ENCODE measurements around the gene TTBK2.

Gene TTBK2

DNA sequence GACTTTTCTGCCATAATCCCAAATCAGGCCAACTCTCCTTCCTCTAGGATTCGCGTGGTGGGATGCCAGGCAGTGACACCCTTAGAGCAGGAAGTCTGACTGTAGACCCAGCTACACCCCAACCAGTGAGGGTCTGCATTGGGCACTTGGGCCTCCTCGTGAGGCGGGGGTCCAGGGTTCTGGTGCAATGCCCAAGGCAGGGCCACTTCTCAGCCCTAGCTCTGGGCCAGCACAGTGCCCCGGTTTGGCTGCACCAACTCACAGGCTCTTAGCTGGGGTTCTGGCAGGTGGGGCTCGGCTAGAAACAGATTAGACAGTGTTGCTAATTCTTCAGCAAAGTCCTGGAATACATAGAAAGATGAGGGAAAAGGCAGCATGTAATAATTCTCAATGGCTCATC, 196.3 kb downstream of the TTBK2 start:
- no peak for DNase-seq

DNA sequence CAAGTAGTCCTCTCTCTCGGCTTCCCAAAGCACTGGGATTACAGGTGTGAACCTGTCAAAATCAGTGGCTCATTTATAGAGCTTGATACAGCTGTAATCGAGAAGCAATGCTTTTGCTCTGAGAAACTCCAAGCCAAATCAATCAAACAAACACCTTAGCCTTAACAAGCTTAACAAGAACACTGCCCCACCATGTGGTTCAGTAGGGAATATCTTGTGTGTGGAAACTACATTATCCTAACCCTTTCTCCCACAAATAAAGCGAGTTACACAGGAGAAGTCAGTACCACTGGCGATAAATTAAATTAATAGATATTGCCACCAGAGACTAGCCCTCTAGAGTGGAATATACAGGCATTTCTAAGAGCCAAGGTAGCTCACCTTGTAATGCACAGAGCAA, 197.5 kb downstream of the TTBK2 start:
- peak; percentile 8 for DNase-seq

DNA sequence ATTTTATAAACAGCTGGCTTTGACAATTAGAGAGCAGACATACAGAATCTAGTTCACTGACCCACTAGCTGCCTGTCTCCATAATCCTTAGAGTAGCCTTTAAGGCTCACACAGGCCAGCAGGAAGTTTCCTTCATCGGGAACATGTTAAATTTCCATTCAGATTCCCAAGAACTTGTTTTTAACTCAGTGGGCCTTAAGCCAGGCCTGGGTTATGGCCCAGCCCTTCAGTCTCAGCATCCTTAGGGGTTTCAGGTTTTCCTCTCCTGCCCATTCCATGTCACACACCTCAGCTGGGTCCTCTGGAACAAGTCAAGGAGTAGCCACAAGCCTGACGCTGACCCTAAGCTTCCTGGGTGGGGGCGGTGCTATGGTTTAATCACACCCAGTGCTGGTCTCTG, 198.7 kb downstream of the TTBK2 start:
- no peak for DNase-seq

DNA sequence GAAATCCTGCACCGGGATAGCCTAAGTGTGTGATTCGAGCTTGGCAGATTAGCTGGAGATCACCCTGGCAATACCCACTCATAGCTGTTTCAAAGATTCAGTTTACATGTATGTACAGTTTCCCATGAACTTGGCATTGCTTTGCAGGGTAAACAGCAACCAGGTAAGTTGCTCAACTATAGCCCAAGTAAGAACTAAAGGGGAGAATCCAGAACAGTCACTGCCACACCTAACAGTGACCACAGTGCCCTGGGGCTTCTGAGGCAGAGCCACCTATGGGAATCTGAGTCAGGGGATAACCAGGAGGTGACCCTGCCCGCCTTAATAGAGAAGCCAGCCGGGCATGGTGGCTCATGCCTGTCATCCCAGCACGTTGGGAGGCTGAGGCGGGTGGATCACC, 199.6 kb downstream of the TTBK2 start:
- no peak for DNase-seq

DNA sequence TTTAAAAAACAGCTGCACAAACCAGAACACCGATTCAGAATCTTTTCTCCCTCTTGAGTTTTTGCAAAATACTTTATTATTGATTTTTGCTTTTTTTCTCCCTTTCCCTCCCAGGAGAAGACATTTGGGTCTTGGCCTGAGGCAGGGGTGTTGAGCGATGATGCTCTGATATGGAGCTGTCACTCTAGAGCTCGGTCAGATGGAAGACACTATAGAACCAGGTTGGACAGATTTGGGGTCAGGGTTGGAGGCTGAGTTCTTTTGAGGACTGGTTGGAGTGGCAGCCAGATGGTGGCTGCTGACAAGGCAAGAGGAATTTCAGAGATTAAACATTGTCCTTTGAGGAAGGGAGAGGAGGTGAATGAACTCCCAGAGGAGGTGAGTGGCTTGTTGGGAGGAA, 200.5 kb downstream of the TTBK2 start:
- no peak for DNase-seq

DNA sequence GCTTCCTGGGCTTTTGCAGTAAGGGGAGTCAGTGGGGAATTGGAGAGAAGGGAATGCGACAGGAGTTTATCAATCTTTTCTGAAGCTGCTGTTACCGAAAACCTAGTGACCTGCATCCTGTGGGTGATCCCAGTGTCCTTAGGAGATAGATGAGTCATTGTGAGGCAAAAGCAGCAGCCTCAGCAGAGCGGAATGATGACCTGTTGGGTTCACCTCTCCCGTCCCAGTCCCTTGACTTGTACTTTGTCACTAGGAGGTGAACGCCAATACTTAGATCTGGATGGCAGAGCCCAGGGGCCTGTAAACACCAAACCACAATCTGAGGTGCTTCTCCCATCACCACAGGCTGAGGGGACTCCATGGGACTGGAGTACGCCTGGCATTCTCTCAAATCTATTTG, 201.5 kb downstream of the TTBK2 start:
- DNase-seq: no peak

DNA sequence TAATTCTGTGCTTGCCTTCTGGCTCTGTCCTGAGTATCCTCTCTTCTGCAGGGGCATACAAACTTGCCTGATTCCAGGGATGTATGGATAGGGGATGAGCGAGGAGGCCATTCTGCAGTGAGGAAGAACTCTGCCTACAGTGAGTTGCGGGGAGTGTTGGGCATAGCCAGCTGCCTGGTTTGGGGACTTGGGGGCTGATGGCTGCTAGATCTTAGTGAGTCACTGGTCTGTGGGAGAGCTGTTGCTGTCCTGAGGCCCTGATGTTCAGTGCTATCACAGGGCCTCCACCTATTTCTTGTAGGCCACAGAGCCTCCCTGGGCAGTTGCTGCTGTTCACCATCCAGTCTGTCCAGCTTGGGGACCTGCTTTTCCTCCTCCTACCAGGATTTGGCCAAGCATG, 204.0 kb downstream of the TTBK2 start:
- DNase-seq: no peak

DNA sequence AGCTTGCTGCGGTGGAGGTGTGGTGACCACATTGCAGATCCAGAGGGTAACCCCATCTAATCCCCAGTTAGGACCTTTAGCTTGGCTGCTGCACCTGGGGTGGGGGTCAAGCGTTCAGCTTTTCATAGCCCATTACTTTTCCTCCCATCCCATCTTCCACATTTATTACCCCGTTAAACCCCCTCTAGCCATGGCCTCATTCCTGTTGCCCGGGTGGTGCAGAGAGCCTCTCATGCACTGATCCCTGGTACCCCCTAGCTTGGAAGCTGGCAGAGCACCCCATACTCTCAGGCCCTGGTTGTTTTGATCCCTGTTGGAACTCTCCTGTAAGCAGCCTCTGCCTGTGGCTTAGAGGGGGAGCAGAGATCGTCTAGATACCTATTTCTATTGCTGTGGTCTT, 204.5 kb downstream of the TTBK2 start:
- DNase-seq: no peak

DNA sequence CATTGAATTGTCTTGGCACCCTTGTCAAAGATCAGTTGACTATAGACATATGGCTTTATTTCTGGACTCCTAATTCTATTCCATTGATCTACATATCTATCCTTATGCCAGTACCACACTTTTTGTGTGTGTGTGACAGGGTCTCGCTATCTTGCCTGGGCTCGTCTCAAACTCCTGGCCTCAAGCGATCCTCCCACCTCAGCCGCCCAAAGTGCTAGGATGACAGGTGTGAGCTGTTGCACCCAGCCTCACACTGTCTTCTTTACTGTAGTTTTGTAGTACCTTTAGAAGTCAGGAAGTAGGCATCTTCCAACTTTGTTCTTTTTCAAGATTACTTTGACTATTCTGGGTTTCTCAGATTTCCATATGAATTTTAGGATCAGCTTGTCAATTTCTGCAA, 208.0 kb downstream of the TTBK2 start:
- DNase-seq: no peak

DNA sequence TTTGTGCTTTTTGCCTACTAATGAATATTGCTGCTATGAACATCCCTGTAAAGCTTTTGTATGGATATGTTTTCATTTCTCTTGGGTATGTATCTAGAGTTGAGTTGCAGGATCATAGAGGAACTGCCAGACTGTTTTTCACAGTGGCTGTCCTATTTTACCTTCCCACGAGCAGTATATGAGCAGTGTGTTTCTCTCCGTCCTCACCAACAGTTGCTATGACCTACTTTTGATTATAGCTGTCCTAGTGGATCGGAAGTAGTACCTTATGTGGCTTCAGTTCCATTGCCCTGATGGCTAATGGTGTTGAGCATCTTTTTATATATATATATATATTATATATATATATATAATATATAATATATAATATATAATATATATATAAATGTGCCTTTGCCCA, 208.8 kb downstream of the TTBK2 start:
- no peak for DNase-seq

DNA sequence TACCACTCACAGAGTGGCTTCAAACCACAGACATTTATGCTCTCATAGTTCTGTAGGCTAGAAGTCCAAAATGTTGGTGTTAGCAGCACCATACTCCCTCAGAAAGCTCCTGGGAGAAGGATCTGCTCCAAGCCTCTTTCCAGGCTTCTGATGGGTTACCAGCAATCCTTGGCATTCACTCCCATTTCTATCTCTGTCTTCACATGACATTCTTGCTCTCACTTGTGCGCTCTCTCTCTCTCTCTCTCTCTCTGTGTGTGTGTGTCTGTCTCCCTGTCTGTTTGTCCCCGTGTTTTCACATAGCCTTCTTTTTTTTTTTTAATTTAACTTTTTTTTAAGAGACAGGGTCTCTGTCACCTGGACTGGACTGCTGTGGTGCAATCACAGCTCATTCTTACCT, 209.9 kb downstream of the TTBK2 start:
- no peak for DNase-seq

DNA sequence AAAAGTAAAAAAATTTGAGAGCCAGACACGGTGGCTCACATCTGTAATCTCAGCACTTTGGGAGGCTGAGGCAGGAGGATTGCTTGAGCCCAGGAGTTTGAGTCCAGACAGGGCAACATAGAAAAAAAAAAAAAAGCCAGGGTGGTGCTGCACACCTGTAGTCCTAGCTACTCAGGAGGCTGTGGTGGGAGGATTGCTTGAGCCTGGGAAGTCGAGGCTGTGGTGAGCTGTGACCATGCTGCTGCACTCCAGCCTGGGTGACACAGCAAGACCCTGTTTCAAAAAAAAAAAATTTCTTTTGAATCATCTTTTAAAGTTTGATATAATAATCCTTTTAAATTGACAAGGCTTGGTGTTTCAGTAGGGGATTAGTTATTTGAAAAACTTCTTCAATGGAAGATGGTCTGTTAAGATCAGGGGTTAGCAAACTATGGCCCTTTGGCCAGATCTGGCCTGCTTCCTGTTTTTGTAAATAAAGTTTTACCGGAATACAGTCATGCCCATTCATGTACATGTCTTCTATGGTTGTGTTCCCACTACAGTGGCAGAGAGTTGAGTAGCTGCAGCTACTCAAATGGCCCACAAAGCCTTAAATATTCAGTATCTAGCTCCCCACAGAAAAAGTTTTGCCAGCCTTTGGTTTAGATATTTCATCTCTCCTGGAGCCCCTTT, 212.6 kb downstream of the TTBK2 start:
- no peak for DNase-seq

DNA sequence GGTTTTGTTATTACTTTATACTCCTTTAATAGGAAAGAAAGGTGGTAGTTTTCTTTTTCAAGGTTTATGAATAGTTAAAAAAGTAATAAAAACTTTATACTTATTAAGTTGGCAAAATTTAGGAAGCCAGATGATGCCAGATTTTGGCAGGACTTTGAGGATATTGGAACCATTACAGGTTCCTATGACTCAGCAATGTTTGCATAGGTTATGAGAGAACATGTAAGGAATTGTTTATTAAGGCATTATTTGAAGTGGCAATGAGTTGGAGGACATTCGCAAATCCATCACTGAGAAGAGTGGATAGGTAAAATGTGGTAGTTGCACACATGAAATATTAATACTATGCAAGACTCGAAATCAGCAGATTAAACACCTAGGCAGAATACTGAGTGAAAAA, 213.5 kb downstream of the TTBK2 start:
- peak; percentile 84 for DNase-seq

DNA sequence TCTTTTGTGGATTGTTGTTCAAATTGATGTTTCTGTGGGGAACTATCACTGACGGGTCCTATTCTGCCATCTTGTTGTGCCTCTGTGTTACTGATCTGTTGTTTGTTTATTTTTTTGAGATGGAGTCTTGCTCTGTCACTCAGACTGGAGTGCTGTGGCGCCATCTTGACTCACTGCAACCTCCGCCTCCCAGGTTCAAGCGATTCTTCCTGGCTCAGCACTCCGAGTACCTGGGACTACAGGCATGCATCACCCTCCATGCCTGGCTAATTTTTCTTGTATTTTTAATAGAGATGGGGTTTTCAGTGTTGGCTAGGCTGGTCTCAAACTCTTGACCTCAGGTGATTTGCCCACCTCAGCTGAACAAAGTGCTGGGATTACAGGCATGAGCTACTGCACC, 215.2 kb downstream of the TTBK2 start:
- no peak for DNase-seq

DNA sequence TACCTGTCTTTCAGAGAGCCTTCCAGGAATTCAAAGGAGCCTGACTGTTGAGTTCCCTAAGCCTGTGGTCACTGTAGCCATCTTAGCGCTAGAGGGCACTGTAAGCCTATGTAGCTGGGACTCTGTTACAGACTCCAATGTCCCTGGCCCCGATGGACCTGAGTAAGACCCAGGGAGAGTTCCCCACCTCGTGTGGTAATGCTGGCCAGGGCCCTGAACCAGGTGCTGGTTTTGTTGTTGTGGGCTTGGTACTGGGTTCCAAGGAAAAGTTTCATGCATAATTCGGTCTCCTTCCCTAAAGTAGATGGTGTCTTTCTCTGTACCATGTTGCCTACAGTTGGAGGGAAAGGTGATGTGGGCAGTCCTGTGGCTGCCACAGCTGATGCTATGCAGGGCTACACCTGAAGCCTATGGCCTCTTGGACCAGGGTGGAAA, 216.1 kb downstream of the TTBK2 start:
- peak; percentile 82 for DNase-seq

DNA sequence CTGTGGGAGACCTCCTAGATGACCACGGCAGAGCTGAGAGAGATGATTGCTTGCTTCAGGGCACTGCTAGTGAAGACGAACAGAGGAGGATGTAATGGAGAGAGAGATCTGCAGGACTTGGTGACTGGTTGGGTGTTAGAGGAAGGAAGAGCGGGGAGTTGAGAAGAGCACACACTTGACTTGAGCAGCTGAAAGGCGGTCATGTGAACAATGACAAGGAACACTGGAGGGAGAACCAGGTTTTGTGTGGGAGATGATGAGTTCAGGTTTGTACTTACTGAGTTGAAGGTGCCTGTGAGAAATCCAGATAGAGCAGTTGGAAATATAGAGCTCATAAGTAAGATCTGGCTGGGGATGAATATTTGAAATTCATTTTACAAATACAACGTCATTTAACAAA, 224.0 kb downstream of the TTBK2 start:
- peak; percentile 13 for DNase-seq

DNA sequence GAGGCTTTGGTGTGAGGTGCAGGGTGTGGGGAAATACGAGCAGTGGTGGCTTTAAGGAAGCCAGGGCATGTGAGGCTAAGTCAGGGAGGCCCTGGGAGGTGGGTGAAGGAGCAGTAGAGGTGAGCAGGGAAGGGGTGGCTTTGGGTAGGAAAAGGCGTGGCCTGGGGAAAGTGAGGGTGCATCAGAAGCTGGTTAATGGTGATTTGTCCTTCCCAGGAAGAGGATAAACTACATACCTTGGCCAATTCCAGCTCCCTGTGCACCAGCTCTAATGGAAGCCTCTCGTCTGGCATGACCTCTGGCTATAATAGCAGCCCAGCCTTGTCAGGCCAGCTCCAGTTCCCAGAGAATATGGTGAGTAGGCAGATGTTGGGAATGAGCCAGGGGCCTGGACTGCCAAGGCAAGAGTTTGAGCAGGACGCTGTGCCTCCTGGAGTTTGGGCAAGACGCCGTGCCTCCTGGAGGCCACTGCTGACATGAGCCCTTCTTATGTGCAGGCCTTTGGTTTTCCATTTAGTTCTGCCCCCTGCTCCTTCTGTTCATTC, 225.0 kb downstream of the TTBK2 start:
- no peak for DNase-seq

DNA sequence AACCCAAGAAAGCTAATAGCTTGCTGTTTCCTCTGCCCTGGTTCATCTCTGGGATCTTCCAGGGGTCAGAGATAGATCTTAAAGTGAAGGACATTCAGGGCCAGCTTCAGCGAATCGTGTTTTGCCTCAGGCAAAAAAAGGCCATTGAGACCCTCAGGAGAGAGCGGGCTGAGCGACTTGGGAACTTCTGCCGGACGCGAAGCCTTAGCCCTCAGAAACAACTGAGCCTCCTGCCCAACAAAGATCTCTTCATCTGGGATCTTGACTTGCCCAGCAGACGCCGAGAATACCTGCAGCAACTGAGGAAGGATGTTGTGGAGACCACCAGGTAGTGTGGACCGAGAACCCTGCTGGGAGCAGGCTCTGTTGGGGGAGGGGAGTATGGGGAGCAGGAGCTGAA, 226.2 kb downstream of the TTBK2 start:
- DNase-seq: no peak

DNA sequence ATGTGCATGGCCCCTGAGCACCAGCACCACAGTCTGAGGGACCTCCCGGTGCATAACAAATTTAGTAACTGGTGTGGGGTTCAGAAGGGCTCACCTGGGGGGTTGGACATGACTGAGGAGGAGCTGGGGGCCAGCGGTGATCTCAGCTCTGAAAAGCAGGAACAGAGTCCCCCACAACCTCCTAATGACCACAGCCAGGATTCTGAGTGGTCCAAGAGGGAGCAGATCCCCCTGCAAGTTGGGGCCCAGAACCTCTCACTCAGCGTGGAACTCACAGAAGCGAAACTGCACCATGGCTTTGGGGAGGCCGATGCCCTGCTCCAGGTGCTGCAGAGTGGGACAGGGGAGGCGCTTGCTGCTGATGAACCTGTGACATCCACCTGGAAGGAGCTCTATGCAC, 226.6 kb downstream of the TTBK2 start:
- DNase-seq: no peak

DNA sequence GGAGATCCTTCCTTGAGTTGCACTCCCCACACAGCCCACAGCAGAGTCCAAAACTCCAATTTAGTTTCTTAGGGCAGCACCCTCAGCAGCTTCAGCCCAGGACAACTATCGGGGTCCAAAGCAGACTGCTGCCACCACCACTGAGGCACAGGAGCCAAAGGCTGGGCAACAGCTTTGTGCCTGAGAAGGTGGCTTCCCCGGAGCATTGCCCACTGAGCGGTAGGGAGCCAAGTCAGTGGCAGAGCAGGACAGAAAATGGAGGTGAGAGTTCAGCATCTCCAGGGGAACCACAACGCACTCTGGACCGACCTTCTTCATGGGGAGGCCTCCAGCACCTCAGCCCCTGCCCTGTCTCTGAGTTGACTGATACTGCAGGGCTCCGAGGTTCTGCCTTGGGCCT, 227.1 kb downstream of the TTBK2 start:
- no peak for DNase-seq

DNA sequence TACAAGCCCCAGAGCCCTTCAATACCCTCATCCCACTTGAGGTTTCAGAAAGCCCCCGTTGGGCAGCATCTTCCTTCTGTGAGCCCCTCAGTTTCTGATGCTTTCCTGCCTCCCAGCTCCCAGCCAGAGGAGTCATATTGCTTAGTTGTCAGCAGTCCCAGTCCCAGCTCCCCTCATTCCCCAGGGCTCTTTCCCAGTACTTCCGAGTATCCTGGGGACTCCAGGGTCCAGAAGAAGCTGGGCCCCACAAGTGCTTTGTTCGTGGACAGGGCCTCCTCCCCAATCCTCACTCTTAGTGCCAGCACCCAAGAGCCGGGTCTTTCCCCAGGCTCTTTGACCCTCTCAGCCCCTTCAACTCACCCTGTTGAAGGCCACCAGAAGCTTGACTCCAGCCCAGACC, 227.6 kb downstream of the TTBK2 start:
- DNase-seq: no peak

DNA sequence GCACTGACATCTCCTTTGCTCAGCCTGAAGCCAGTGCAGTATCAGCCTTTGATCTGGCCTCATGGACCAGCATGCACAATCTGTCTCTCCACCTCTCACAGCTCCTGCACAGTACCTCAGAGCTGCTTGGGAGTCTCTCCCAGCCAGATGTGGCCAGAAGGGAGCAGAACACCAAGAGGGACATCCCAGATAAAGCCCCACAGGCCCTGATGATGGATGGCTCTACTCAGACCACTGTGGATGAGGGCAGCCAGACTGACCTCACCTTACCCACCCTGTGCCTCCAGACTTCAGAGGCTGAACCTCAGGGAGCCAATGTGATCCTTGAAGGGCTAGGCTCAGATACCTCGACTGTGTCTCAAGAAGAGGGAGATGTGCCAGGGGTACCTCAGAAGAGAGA, 228.0 kb downstream of the TTBK2 start:
- no peak for DNase-seq

DNA sequence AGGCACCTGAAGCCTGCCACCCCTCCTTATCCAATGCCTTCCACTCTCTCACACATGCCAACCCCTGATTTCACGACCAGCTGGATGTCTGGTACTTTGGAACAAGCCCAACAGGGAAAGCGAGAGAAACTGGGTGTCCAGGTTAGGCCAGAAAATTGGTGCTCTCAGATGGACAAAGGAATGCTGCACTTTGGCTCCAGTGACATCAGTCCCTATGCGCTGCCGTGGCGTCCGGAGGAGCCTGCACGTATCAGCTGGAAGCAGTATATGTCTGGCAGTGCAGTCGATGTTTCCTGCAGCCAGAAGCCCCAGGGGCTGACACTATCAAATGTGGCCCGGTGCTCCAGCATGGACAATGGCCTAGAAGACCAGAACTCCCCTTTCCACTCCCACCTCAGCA, 228.8 kb downstream of the TTBK2 start:
- no peak for DNase-seq

DNA sequence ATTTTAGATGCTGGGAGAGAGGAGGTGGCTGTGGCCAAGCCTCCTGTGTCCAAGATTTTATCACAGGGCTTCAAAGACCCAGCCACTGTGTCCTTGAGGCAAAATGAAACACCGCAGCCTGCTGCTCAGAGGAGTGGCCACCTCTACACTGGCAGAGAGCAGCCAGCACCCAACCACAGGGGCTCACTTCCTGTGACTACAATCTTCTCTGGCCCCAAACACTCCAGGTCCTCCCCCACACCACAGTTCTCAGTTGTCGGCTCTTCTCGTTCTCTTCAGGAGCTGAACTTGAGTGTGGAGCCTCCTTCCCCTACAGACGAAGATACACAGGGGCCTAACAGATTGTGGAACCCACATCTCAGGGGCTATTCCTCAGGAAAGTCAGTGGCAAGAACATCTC, 229.3 kb downstream of the TTBK2 start:
- DNase-seq: no peak

Data from DMS53 (cell line).